Measurements from ENCODE around the gene SMIM33. TPM values are rescaled to one million over a fixed set of nuclear protein-coding genes. Genes with fewer than 3 reads are reported as not detected.
A peak's percentile ranks its signal among the peaks of the same experiment; 100 is the strongest.
"Not testable (repeated sequence)": the region's sequence is repeated elsewhere in the genome, so short reads cannot be mapped to it uniquely, and the experiment has no call there.

Gene SMIM33
- total RNA-seq, 6 experiments from 2014 or later, result not detected

- intact Hi-C loops (cut with DNase I), result no loop called here
- DNase-seq, result no peak
- 50% methylated on average over 2 of the region's 13 CpGs for WGBS (ENCODE audit: insufficient coverage, low coverage, low lambda C conversion rate, missing lambda C conversion rate)
- ATAC-seq, result no peak
- no peaks in the 10 kb centered on the region for H3K27me3 ChIP-seq
- TF ChIP-seq CTCF (IDR thresholded peaks at IDR 0.05) (no peak), POLR2A (IDR thresholded peaks at IDR 0.05) (no peak)
- no peak overlapping the region for H3K4me3 ChIP-seq
- H3K36me3 ChIP-seq, result no peaks in the 10 kb centered on the region
- no peak overlapping the region for H3K27ac ChIP-seq
- no peaks in the 10 kb centered on the region for H3K4me1 ChIP-seq
- H3K9me3 ChIP-seq, result no peaks in the 10 kb centered on the region
Observed at GRCh38 chr5:139475865-139476617, 5.2 kb downstream of the SMIM33 start.

GRCh38 chr5:139478657-139479423 is 8.0 kb downstream of the SMIM33 start:
- H3K4me1 ChIP-seq; H3K4me3 ChIP-seq; DNase-seq; H3K27me3 ChIP-seq; H3K36me3 ChIP-seq; intact Hi-C loops (cut with DNase I); H3K27ac ChIP-seq; H3K9me3 ChIP-seq: not testable (repeated sequence)
- ATAC-seq, result peak in 2 of 4 donors; percentile 11 to 24
- WGBS (ENCODE audit: insufficient coverage, low coverage, low lambda C conversion rate, missing lambda C conversion rate), result 56% methylated on average over 9 of the region's 9 CpGs

GRCh38 chr5:139479729-139480128 is 8.9 kb downstream of the SMIM33 start:
- WGBS (ENCODE audit: insufficient coverage, low coverage, low lambda C conversion rate, missing lambda C conversion rate), result 86% methylated on average over 3 of the region's 4 CpGs
- H3K27me3 ChIP-seq; ATAC-seq; H3K9me3 ChIP-seq; intact Hi-C loops (cut with DNase I); H3K27ac ChIP-seq; H3K4me1 ChIP-seq; H3K36me3 ChIP-seq; H3K4me3 ChIP-seq; DNase-seq: not testable (repeated sequence)

- no peak for DNase-seq
- TF ChIP-seq POLR2A (IDR thresholded peaks at IDR 0.05), result no peak
- Histone ChIP-seq H3K36me3 (no peaks in the 10 kb centered on the region), H3K4me1 (no peaks in the 10 kb centered on the region), H3K9me3 (no peaks in the 10 kb centered on the region), H3K4me3 (peak overlapping the region; percentile 33 to 44 (median 41)), H3K27ac (peak overlapping the region; percentile 56 to 85 (median 76)), H3K27me3 (no peaks in the 10 kb centered on the region)
- ATAC-seq, result peak in 2 of 4 donors; percentile 5 to 8
- no CpG with 5 or more reads among the region's 12 CpGs for WGBS (ENCODE audit: insufficient coverage, low coverage, low lambda C conversion rate, missing lambda C conversion rate)
- intact Hi-C loops (cut with DNase I), result no loop called here
Observed at GRCh38 chr5:139481122-139481533, 10.3 kb downstream of the SMIM33 start.

GRCh38 chr5:139481580-139482049 is 10.8 kb downstream of the SMIM33 start:
- H3K36me3 ChIP-seq, result no peaks in the 10 kb centered on the region
- TF ChIP-seq CTCF (IDR thresholded peaks at IDR 0.05), result no peak
- no peak for TF ChIP-seq POLR2A (IDR thresholded peaks at IDR 0.05)
- DNase-seq (no peak), ATAC-seq (peak; percentile 13 to 51 (median 32))
- H3K4me1 ChIP-seq, result no peaks in the 10 kb centered on the region
- no peaks in the 10 kb centered on the region for H3K27me3 ChIP-seq
- WGBS (ENCODE audit: insufficient coverage, low coverage, low lambda C conversion rate, missing lambda C conversion rate), result no CpG with 5 or more reads among the region's 5 CpGs
- intact Hi-C loops (cut with DNase I), result no loop called here
- H3K9me3 ChIP-seq, result no peaks in the 10 kb centered on the region
- peak overlapping the region; percentile 33 to 44 (median 41) for H3K4me3 ChIP-seq
- peak overlapping the region; percentile 56 to 85 (median 76) for H3K27ac ChIP-seq

All from right lobe of liver (tissue), 6 donors.